Measurements from ENCODE around the gene NENF. TPM values are rescaled to one million over a fixed set of nuclear protein-coding genes. Genes with fewer than 3 reads are reported as not detected.
"Not testable (repeated sequence)": the region's sequence is repeated elsewhere in the genome, so short reads cannot be mapped to it uniquely, and the experiment has no call there.

The NENF gene
- total RNA-seq: 100 to 1,000 TPM in 1 of 4 donors, 10 to 100 TPM in 3; 82.8 to 139 (median 84.6) TPM

GRCh38 chr1:212432661-212433576 is at the start of gene NENF:
Gene NENF, plus strand, starts transcription at chr1:212432920. Its CDS starts 24 bp downstream, at chr1:212432944.
- 1% methylated on average over 29 to 63 of the region's 86 CpGs for WGBS, 2 donors
- TF ChIP-seq CTCF (IDR thresholded peaks at IDR 0.05): no peak
- peak in 1 of 2 donors; percentile 30 for TF ChIP-seq POLR2A (IDR thresholded peaks at IDR 0.05)
- H3K4me3 ChIP-seq (ENCODE audit: low read depth, poor library complexity, severe bottlenecking): peak within 1 kb of the TSS; percentile 71
- DNase-seq (ENCODE audit: low spot score in 2 of 2): peak; percentile 67 to 96
- intact Hi-C loops (cut with DNase I; ENCODE audit: low total_unique reads): no loop called here

DNA sequence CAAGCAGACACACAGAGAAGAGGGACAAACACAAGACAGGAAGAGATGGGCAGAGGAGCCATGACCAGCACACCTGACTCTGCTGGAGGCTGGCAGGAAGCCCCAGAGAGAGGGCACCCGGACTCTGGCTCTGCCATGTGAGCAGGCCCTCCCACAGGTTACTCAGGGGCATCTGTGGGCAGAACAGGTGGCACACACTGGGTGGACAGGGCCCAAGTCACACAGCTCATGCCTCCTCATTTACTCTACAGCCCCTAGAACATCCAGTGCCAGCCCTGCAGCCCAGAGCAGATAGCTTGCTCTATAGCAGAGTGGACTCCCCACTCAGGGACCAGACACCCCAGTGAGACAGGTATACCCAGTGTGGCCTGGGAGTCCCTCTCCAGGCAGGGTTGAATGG is 46.7 kb upstream of the NENF start:
- 71 to 88% methylated on average over 1 of the region's 1 CpG for WGBS, 2 donors
- H3K4me3 ChIP-seq (ENCODE audit: low read depth, poor library complexity, severe bottlenecking): no peak overlapping the region
- TF ChIP-seq POLR2A (IDR thresholded peaks at IDR 0.05): no peak
- no peak for TF ChIP-seq CTCF (IDR thresholded peaks at IDR 0.05)
- intact Hi-C loops (cut with DNase I; ENCODE audit: low total_unique reads): no loop called here
- peak in 1 of 2 donors; percentile 63 for DNase-seq (ENCODE audit: low spot score in 2 of 2)

DNA sequence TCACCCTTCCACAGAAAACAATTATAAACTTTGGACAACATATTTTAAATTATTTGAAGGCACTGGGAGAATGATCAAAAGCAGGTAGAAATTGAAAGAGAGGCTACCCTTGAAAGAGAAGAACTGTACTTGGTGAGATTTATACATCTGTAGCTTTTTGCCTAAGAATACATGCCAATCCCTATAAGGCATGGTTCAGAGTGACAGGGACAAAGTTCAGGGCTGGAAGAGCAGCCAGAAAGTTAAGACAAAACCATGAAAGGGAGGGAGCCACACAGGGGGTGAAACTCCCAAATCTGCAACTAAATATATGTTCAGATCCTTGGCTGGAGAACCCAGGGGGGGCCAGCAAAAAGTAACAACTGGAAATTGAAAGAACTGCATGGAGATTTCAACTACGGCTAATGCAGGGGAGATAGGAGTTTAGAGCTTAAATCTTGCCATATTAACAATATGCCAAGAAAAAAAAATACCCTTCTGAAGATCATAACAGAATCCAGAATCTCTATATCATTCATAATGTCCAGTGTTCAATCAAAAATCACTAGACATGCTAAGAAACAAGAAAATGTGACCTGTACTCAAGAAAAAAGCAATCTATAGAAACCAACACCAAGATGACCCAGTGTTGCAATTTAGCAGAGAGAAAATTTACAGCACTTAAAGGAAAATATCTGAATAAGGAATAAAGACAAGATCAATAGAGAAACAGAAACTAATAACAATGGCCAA is 43.6 kb upstream of the NENF start:
- H3K4me3 ChIP-seq (ENCODE audit: low read depth, poor library complexity, severe bottlenecking): no peak overlapping the region
- DNase-seq (ENCODE audit: low spot score in 2 of 2): peak in 1 of 2 donors; percentile 18
- WGBS, 2 donors: 97% methylated on average over 1 of the region's 1 CpG
- no peak for TF ChIP-seq POLR2A (IDR thresholded peaks at IDR 0.05)
- no peak for TF ChIP-seq CTCF (IDR thresholded peaks at IDR 0.05)
- intact Hi-C loops (cut with DNase I; ENCODE audit: low total_unique reads): no loop called here

- WGBS, 2 donors: 98 to 99% methylated on average over 6 of the region's 6 CpGs
- DNase-seq (ENCODE audit: low spot score in 2 of 2); H3K4me3 ChIP-seq (ENCODE audit: low read depth, poor library complexity, severe bottlenecking); intact Hi-C loops (cut with DNase I; ENCODE audit: low total_unique reads): not testable (repeated sequence)
Measured at GRCh38 chr1:212395678-212396437, 36.9 kb upstream of the NENF start.

- WGBS, 2 donors: 95 to 96% methylated on average over 3 of the region's 3 CpGs
- intact Hi-C loops (cut with DNase I; ENCODE audit: low total_unique reads): no loop called here
- no peak for DNase-seq (ENCODE audit: low spot score in 2 of 2)
Measured at GRCh38 chr1:212396638-212397037, 36.1 kb upstream of the NENF start.

More at GRCh38 chr1:212396638-212397037, 36.1 kb upstream of the NENF start:
- H3K4me3 ChIP-seq (ENCODE audit: low read depth, poor library complexity, severe bottlenecking): no peak overlapping the region
- no peak for TF ChIP-seq CTCF (IDR thresholded peaks at IDR 0.05)
- TF ChIP-seq POLR2A (IDR thresholded peaks at IDR 0.05): no peak
